ENCODE data around the gene SEM1.
"Not testable (repeated sequence)": the region's sequence is repeated elsewhere in the genome, so short reads cannot be mapped to it uniquely, and the experiment has no call there.

SEM1 gene

DNA sequence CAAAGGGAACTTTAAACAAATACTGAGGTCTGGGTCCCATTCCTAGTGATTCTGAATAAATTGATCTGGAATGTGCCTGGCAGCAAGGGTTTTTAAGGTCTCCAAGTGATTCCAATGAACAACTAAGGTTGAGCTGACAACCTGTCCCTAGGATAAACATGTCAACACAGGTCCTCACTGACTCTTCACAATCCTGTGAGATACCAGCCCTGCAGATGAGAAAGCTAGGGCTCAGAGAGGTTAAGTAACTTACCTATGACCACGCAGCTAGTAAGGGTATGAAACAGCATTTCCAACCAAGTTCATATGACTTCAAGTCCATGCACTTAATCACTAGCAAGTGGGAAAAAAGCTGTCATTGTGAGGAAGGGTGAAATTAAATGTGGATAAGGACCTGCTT is 44.0 kb downstream of the SEM1 start:
- no peak overlapping the region for H3K4me3 ChIP-seq (replicated peaks; ENCODE audit: insufficient read depth, low read length)

DNA sequence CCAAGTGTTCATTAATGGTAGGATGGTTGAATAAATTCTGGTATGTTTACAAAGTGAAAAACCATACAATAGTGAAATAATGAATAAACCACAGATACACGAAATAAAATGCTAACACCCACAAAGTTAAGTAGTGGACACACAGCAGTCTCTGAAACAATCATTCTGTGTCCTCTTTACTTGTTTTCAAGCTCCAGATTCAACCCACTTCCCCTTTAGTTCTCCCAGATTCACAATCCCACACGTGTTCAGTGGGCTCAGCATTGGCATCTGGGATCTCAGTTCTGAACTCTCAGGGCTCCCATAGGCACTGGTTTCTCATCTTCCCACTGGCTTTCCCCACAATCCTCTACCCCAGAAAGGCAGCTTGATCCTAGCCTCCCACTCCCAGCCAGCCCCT is 44.9 kb downstream of the SEM1 start:
- no peaks in the 10 kb centered on the region for H3K27me3 ChIP-seq (ENCODE audit: insufficient read depth, poor library complexity, severe bottlenecking)
- TF ChIP-seq SPI1 (IDR thresholded peaks at IDR 0.05; ENCODE audit: borderline replicate concordance, low read depth), result peak; percentile 50
- TF ChIP-seq, protein P1, sequence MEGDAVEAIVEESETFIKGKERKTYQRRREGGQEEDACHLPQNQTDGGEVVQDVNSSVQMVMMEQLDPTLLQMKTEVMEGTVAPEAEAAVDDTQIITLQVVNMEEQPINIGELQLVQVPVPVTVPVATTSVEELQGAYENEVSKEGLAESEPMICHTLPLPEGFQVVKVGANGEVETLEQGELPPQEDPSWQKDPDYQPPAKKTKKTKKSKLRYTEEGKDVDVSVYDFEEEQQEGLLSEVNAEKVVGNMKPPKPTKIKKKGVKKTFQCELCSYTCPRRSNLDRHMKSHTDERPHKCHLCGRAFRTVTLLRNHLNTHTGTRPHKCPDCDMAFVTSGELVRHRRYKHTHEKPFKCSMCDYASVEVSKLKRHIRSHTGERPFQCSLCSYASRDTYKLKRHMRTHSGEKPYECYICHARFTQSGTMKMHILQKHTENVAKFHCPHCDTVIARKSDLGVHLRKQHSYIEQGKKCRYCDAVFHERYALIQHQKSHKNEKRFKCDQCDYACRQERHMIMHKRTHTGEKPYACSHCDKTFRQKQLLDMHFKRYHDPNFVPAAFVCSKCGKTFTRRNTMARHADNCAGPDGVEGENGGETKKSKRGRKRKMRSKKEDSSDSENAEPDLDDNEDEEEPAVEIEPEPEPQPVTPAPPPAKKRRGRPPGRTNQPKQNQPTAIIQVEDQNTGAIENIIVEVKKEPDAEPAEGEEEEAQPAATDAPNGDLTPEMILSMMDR (IDR thresholded peaks at IDR 0.05; ENCODE audit: insufficient read depth, low read length), result no peak
- H3K27ac ChIP-seq (replicated peaks), result no peak overlapping the region
- DNase-seq (ENCODE audit: low read depth in 1 of 2, low spot score in 1 of 2), result no peak
- no peak overlapping the region for H3K4me3 ChIP-seq (replicated peaks; ENCODE audit: insufficient read depth, low read length)

More for the DNA sequence above, 44.0 kb downstream of the SEM1 start:
- Histone ChIP-seq H3K27me3 (ENCODE audit: insufficient read depth, poor library complexity, severe bottlenecking) (no peaks in the 10 kb centered on the region), H3K27ac (replicated peaks) (no peak overlapping the region)
- no peak for DNase-seq (ENCODE audit: low read depth in 1 of 2, low spot score in 1 of 2)
- TF ChIP-seq, protein P1 (IDR thresholded peaks at IDR 0.05; ENCODE audit: insufficient read depth, low read length), result no peak
- TF ChIP-seq GABPA (IDR thresholded peaks at IDR 0.05; ENCODE audit: low read depth) (no peak), POLR2AphosphoS5 (IDR thresholded peaks at IDR 0.05; ENCODE audit: low read depth) (no peak), SPI1 (IDR thresholded peaks at IDR 0.05; ENCODE audit: borderline replicate concordance, low read depth) (no peak)
- TF ChIP-seq, protein P2, sequence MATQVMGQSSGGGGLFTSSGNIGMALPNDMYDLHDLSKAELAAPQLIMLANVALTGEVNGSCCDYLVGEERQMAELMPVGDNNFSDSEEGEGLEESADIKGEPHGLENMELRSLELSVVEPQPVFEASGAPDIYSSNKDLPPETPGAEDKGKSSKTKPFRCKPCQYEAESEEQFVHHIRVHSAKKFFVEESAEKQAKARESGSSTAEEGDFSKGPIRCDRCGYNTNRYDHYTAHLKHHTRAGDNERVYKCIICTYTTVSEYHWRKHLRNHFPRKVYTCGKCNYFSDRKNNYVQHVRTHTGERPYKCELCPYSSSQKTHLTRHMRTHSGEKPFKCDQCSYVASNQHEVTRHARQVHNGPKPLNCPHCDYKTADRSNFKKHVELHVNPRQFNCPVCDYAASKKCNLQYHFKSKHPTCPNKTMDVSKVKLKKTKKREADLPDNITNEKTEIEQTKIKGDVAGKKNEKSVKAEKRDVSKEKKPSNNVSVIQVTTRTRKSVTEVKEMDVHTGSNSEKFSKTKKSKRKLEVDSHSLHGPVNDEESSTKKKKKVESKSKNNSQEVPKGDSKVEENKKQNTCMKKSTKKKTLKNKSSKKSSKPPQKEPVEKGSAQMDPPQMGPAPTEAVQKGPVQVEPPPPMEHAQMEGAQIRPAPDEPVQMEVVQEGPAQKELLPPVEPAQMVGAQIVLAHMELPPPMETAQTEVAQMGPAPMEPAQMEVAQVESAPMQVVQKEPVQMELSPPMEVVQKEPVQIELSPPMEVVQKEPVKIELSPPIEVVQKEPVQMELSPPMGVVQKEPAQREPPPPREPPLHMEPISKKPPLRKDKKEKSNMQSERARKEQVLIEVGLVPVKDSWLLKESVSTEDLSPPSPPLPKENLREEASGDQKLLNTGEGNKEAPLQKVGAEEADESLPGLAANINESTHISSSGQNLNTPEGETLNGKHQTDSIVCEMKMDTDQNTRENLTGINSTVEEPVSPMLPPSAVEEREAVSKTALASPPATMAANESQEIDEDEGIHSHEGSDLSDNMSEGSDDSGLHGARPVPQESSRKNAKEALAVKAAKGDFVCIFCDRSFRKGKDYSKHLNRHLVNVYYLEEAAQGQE (IDR thresholded peaks at IDR 0.05; ENCODE audit: insufficient replicate concordance, low read depth), result no peak

DNA sequence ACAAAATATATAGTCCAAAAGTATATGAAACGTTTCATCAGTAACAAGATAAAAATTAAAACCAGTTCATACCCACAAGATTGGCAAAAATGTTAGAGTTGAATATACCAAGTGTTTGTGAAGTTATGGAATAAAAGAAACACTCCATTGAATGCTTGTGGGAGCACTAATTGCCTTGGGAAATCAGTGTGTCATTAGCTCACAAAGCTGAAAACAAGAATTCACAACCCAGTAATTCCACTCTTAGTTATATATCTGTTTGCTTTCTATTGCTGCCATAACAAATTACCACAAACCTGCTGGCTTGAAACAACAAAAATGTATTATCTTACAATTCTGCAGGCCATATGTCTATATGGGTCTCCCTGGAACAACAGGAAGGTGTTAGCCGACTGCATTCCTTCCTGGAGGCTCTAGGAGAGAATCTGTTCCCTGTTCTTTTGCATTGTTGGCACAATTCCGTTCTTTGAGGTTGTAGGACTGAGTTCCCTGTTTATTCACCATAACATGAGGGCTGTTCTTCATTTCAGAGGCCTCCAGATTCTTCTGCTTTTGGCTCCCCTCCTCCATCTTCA is 45.7 kb downstream of the SEM1 start:
- Histone ChIP-seq H3K4me3 (replicated peaks; ENCODE audit: insufficient read depth, low read length) (no peak overlapping the region), H3K27me3 (ENCODE audit: insufficient read depth, poor library complexity, severe bottlenecking) (no peaks in the 10 kb centered on the region), H3K27ac (replicated peaks) (no peak overlapping the region)
- TF ChIP-seq POLR2AphosphoS5 (IDR thresholded peaks at IDR 0.05; ENCODE audit: low read depth) (no peak), SPI1 (IDR thresholded peaks at IDR 0.05; ENCODE audit: borderline replicate concordance, low read depth) (no peak)
- TF ChIP-seq, protein P1 (IDR thresholded peaks at IDR 0.05; ENCODE audit: insufficient read depth, low read length), result no peak
- TF ChIP-seq, protein P2 (IDR thresholded peaks at IDR 0.05; ENCODE audit: insufficient replicate concordance, low read depth), result no peak
- DNase-seq (ENCODE audit: low read depth in 1 of 2, low spot score in 1 of 2), result no peak

DNA sequence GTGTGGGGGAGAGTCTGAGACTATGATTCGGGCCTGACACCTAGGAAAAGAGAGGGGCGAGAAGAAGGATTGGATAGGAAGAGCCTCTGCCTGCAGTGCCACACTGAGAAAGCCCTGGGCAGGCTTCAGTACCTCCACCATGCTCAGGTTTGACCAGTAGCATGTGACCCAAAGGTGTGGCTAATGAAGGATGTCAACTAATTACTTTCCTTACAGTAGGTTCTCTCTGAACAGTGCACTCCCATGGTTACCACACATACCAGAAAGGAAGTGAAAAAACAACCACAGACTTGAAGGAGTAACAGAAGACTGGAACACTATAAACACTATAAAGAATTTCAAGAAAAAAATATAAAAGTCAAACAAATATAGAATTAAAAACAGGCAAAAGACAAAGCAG is 46.2 kb downstream of the SEM1 start:
- no peak for TF ChIP-seq GABPA (IDR thresholded peaks at IDR 0.05; ENCODE audit: low read depth)
- peak; percentile 41; the same call in 1 of the 2 replicates for TF ChIP-seq SPI1 (IDR thresholded peaks at IDR 0.05; ENCODE audit: borderline replicate concordance, low read depth)
- H3K27ac ChIP-seq (replicated peaks), result no peak overlapping the region
- no peak for DNase-seq (ENCODE audit: low read depth in 1 of 2, low spot score in 1 of 2)
- H3K4me3 ChIP-seq (replicated peaks; ENCODE audit: insufficient read depth, low read length), result no peak overlapping the region
- no peaks in the 10 kb centered on the region for H3K27me3 ChIP-seq (ENCODE audit: insufficient read depth, poor library complexity, severe bottlenecking)

DNA sequence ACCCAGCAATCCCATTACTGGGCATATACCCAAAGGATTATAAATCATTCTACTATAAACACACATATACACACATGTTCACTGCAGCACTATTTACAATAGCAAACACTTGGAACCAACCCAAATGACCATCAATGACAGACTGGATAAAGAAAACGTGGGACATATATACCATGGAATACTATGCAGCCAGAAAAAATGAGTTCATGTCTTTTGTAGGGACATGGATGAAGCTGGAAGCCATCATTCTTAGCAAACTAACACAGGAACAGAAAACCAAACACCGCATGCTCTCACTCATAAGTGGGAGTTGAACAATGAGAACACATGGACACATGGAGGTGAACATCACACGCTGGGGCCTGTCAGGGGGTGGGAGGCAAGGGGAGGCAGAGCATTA is 47.5 kb downstream of the SEM1 start:
- not testable (repeated sequence) for DNase-seq (ENCODE audit: low read depth in 1 of 2, low spot score in 1 of 2); H3K27me3 ChIP-seq (ENCODE audit: insufficient read depth, poor library complexity, severe bottlenecking); H3K4me3 ChIP-seq (replicated peaks; ENCODE audit: insufficient read depth, low read length); H3K27ac ChIP-seq (replicated peaks)

Data from HL-60 (cell line).